Cardiac fibroblast (primary cell): ENCODE measurements around the gene CAMK2A.

ENCODE experiments used
- DNase-seq, 2 donors: peaks; one replicate each; pipeline versions ENCODE4 v3.0.0 to v3.0.0-alpha.2; 2010; ENCODE audit warnings: low read depth in 2 of 2
- H3K4me3 ChIP-seq, 2 donors: replicated peaks in 1 of 2; 1 replicate in 1 of 2; 2 replicates in 1 of 2; pipeline ENCODE4 v1.5.1; 2011; ENCODE audit warnings: low read depth in 2 of 2, low read length in 2 of 2, mild to moderate bottlenecking in 2 of 2, moderate library complexity in 1 of 2
- TF ChIP-seq, protein P1 (sequence below): IDR thresholded peaks from one replicate; pipeline ENCODE4 v1.5.1; 2011; ENCODE audit warnings: low read depth, mild to moderate bottlenecking, low read length, inconsistent platforms

CAMK2A gene

DNA sequence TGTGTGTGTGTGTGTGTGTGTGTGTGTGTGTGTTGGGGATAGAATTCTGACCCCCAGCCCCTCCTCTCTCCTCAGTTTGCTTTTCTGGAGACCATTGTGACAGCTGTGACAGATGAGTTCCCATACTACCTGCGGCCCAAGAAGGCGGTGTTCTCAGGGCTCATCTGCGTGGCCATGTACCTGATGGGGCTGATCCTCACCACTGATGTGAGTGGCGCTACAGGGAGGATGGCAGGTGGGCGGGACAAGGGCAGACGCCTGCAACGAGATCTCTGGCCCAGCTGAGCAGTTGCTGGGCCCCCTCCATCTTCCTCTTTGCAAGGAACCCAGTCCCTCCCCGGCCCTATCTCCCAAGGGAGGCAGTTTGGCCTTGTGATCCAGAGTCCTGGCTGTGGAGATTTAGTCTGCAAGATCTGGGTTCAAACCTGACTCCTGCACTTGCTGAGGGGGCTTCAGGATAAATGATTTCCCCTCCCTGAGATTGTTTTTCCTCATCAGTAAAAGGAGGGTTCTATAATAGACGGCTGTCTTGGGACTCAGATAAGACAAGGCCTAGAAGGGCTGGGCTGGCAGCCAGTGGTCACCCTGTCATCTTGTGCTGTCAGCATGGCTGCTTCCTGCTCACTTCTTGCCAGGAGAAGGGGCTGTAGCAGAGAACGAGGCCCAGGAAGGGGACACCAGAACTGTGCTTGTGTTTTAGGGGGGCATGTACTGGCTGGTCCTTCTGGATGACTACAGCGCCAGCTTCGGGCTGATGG lies 85.6 kb downstream of the CAMK2A start:
- DNase-seq = no peak
- H3K4me3 ChIP-seq = no peak overlapping the region
- TF ChIP-seq, protein P1, sequence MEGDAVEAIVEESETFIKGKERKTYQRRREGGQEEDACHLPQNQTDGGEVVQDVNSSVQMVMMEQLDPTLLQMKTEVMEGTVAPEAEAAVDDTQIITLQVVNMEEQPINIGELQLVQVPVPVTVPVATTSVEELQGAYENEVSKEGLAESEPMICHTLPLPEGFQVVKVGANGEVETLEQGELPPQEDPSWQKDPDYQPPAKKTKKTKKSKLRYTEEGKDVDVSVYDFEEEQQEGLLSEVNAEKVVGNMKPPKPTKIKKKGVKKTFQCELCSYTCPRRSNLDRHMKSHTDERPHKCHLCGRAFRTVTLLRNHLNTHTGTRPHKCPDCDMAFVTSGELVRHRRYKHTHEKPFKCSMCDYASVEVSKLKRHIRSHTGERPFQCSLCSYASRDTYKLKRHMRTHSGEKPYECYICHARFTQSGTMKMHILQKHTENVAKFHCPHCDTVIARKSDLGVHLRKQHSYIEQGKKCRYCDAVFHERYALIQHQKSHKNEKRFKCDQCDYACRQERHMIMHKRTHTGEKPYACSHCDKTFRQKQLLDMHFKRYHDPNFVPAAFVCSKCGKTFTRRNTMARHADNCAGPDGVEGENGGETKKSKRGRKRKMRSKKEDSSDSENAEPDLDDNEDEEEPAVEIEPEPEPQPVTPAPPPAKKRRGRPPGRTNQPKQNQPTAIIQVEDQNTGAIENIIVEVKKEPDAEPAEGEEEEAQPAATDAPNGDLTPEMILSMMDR = no peak

DNA sequence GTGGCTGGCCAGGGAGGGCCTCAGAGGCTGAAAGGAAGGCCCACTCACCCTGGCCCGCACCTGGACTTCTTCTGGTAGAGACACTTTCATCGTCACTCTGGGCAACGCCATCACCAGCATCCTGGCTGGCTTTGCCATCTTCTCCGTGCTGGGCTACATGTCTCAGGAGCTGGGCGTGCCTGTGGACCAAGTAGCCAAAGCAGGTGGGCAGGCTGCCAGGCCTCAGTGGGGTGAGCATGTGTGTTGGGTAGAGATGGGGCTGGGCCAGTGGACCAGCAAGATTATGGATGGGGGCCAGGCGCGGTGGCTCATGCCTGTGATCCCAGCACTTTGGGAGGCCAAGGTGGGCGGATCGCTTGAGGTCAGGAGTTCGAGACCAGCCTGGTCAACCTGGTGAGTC lies 87.1 kb downstream of the CAMK2A start:
- TF ChIP-seq, protein P1 = no peak
- no peak for DNase-seq
- no peak overlapping the region for H3K4me3 ChIP-seq

DNA sequence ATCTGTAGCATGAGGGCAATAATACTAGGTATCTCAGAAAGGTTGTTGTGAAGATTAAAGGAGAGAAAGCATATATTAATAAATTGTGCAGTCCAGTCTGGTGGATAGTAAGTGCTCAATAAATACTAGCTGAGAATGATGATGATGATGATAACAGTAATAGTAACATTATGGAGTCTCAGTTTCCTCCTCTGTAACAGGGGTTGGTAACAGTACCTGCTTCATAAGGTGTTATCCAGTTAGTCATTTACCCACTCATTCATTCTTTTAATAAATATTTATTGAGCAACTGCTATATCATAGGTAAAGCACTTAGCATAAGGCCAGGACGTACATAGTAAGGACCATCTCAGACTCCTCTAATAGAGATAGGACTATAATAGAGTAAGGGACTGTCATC lies 92.1 kb downstream of the CAMK2A start:
- no peak overlapping the region for H3K4me3 ChIP-seq
- DNase-seq = no peak
- TF ChIP-seq, protein P1 = no peak

DNA sequence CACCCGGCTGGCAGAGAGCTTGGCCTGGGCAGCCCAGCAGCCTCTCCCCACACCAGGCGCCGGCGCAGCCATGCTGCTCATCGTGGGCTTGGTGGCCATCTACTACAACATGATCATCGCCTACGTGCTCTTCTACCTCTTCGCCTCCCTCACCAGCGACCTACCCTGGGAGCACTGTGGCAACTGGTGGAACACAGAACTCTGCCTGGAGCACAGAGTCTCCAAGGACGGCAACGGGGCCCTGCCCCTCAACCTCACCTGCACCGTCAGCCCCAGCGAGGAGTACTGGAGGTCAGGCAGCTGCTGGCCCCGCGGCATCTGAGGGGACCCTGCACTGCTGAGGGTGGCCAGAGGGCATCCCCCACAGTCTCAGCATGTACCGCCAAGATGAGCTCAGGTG lies 92.6 kb downstream of the CAMK2A start:
- TF ChIP-seq, protein P1 = no peak

DNA sequence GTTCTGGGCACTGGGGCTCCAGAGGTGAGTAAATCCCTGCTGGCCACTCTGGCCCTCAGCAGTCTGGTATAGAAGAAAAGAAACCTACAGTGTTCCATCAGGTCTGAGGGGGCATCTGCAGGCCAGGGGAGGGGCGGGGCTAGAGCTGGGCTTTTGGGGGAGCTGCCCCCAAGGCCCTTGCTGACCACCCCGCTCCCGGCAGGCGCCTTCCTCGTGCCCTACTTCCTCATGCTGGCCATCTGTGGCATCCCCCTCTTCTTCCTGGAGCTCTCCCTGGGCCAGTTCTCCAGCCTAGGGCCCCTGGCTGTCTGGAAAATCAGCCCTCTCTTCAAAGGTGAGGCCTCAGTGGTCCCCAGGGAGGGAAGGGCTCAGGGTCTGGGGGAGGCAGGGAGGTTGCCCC lies 93.1 kb downstream of the CAMK2A start:
- no peak overlapping the region for H3K4me3 ChIP-seq
- no peak for DNase-seq
- TF ChIP-seq, protein P1 = no peak

More for the DNA sequence above, 92.6 kb downstream of the CAMK2A start:
- DNase-seq = no peak
- H3K4me3 ChIP-seq = no peak overlapping the region

DNA sequence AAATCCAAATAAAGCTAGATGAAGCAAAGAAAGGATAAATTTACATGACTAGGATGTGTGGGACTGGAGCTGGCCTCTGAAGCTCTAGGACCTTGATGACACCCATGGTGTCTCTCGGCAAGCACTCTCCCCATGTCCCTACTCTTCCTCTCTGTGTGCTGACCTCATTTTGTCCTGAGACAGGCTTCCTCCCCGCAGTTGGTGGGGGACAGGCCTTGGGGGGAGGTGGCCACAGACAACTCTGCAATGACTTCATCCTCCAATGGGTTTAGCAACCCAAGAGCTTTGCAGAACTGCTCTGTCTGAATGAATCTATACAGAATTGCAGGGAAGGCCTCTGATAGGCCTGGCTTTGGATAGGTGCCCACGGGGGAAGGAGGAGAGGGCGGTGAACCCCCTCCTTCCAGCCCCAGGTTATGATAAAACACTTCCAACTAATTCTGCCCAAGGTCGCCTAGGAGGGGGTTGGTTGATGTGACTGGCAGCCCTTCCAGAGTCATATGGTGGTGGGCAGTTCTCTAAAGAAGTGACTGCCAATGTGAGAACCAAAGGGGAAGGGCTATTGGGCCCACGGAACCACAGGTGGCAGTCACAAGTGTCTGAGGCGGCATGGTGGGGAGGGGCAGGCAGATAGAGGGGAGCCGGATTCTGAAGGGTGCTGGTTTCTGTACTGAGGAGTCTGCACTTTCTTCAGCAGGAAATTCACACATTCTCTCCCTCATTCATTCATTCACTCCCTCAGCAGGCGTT lies 93.7 kb downstream of the CAMK2A start:
- no peak for DNase-seq
- TF ChIP-seq, protein P1 = no peak
- H3K4me3 ChIP-seq = no peak overlapping the region
